Measurements from ENCODE around the gene ADGRV1. TPM values are rescaled to one million over a fixed set of nuclear protein-coding genes. Genes with fewer than 3 reads are reported as not detected.
"Not testable (repeated sequence)": the region's sequence is repeated elsewhere in the genome, so short reads cannot be mapped to it uniquely, and the experiment has no call there.

Gene ADGRV1
- total RNA-seq, 1 experiment from 2014 or later: 64.8 TPM

DNA sequence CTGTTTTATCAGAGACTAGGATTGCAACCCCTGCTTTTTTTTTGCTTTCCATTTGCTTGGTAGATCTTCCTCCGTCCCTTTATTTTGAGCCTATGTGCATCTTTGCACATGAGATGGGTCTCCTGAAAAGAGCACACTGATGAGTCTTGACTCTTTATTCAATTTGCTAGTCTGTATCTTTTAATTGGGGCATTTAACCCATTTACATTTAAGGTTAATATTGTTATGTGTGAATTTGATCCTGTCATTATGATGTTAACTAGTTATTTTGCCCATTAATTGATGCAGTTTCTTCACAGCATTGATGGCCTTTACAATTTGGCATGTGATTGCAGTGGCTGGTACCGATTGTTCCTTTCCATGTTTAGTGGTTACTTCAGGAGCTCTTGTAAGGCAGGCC, 21.3 kb downstream of the ADGRV1 start:
- Mint-ChIP-seq H3K9me3 (peaks cover 21 to 42% of the 10 kb centered on the region in 2 experiments), H3K4me1 (peaks cover 19 to 33% of the 10 kb centered on the region in 2 experiments), H3K36me3 (ENCODE audit: insufficient read depth in 1 of 3, low read depth in 3 of 3) (peaks cover 22 to 45% (median 35%) of the 10 kb centered on the region in 3 experiments)
- H3K18ac ChIP-seq (ENCODE audit: insufficient read length, low read depth, low read length); H2BK20ac ChIP-seq (ENCODE audit: low read depth, low read length, poor library complexity, severe bottlenecking); H4K8ac ChIP-seq (replicated peaks; ENCODE audit: insufficient read length, low read depth, low read length); H2BK15ac ChIP-seq (ENCODE audit: low read depth, low read length); H3K4ac ChIP-seq (ENCODE audit: low read depth, low read length); H3K27me3 ChIP-seq (ENCODE audit: insufficient read depth, low read length); DNase-seq; H3T11ph ChIP-seq (ENCODE audit: low read length); H2AK5ac ChIP-seq (ENCODE audit: insufficient read length, low read length); H3K27ac Mint-ChIP-seq; H4K5ac ChIP-seq (ENCODE audit: insufficient read length, low read depth, low read length); H3K9ac ChIP-seq (ENCODE audit: extremely low read depth, insufficient read length, low read length); H3K79me1 ChIP-seq (ENCODE audit: insufficient read depth, low read depth, low read length, poor library complexity, severe bottlenecking); H3K4me2 ChIP-seq (ENCODE audit: insufficient read depth, insufficient read length, low read length); H2BK120ac ChIP-seq (ENCODE audit: low read depth, low read length, poor library complexity, severe bottlenecking); H2BK12ac ChIP-seq (ENCODE audit: insufficient read length, low read depth, low read length); H3K56ac ChIP-seq (ENCODE audit: insufficient read length, low read depth, low read length); H4K20me1 ChIP-seq (ENCODE audit: control insufficient read depth, insufficient read depth, insufficient read length); H3K27me3 Mint-ChIP-seq (ENCODE audit: low read depth); H3K23me2 ChIP-seq (ENCODE audit: insufficient read length, low read depth, low read length, poor library complexity, severe bottlenecking); H3K23ac ChIP-seq (ENCODE audit: insufficient read length, low read depth, low read length); H2BK5ac ChIP-seq (ENCODE audit: insufficient read length, low read length); H3K27ac ChIP-seq (ENCODE audit: insufficient read length, low read depth, low read length); H2AFZ ChIP-seq (ENCODE audit: low read length); H3K4me3 Mint-ChIP-seq; H3K9me3 ChIP-seq (ENCODE audit: control insufficient read depth, low read depth, low read length); H3K4me1 ChIP-seq (ENCODE audit: insufficient read depth, low read length); H4K91ac ChIP-seq (ENCODE audit: insufficient read length, low read depth, low read length); H3K14ac ChIP-seq (ENCODE audit: insufficient read depth, low read length): not testable (repeated sequence)
- WGBS (ENCODE audit: extremely low coverage, insufficient read length, low lambda C conversion rate): no CpG with 5 or more reads among the region's 2 CpGs
- H3K79me2 ChIP-seq (ENCODE audit: insufficient read depth, low read length): peaks cover 13% of the 10 kb centered on the region; the same call in 1 of the 2 replicates

Measured in H9 (cell line).